ENCODE data around the gene ACADS. TPM values are rescaled to one million over a fixed set of nuclear protein-coding genes. Genes with fewer than 3 reads are reported as not detected.

Gene ACADS
- total RNA-seq (2022), result 12.5 and 13.1 TPM in 2 replicates
- percentile 57 among the genes with signal in this experiment for Bru-seq, nascent RNA
- percentile 59 among the genes with signal in this experiment for BruChase-seq, experiment 1, labeled RNA remaining after a 2-hour chase
- percentile 56 among the genes with signal in this experiment for BruChase-seq, experiment 2, labeled RNA remaining after a 6-hour chase
- long read RNA-seq, transcript ACADS-201 (10 exons, 1,950 nt), result major isoform, 35 of 42 reads
- long read RNA-seq, partial matches to known transcripts, result 1 of 42 reads
- long read RNA-seq, other reads (novel, unspliced or antisense), result 6 of 42 reads

- no TSS peak for BruUV-seq (replicated peaks)
- no peaks in the 10 kb centered on the region for H3K9me3 Mint-ChIP-seq (ENCODE audit: unreplicated experiment)
- peak within 1 kb of the TSS; percentile 72 for H3K4me3 Mint-ChIP-seq (ENCODE audit: unreplicated experiment)
- no peaks in the 10 kb centered on the region for H3K27me3 Mint-ChIP-seq (ENCODE audit: insufficient read depth, unreplicated experiment)
- peaks cover 36% of the 10 kb centered on the region for H3K36me3 Mint-ChIP-seq (ENCODE audit: insufficient read depth, unreplicated experiment)
- H3K4me1 ChIP-seq, result no peaks in the 10 kb centered on the region
- ChIA-PET POLR2A (interaction anchor here (0.5 kb wide), 1 partner anchor 21 kb away, joined by 3 read pairs; no protein-coding TSS in a partner anchor), CTCF (no interaction called here)
- H3K9me3 ChIP-seq, result no peaks in the 10 kb centered on the region
- H3K36me3 ChIP-seq (ENCODE audit: control insufficient read depth, insufficient read depth, low read length), result peaks cover 9% of the 10 kb centered on the region
- H3K27me3 ChIP-seq (replicated peaks; ENCODE audit: control insufficient read depth, insufficient read depth, low read length), result no peaks in the 10 kb centered on the region
- no peak for TF ChIP-seq CTCF (IDR thresholded peaks at IDR 0.05; ENCODE audit: insufficient read depth in 1 of 2, low read depth in 1 of 2, low read length in 1 of 2, severe bottlenecking in 1 of 2, unreplicated experiment in 1 of 2)
- intact Hi-C loops (cut with micrococcal nuclease; ENCODE audit: unreplicated experiment), result loop anchor here (5.0 kb wide), 1 partner anchor 144 kb away; the partner anchor contains the start of gene POP5
- peak within 1 kb of the TSS; percentile 63 for H3K4me3 ChIP-seq (ENCODE audit: low read depth, low read length)
- peaks cover 8% of the 10 kb centered on the region for H3K4me1 Mint-ChIP-seq (ENCODE audit: low read depth, unreplicated experiment)
- peak within 1 kb of the TSS; percentile 26 for H3K27ac Mint-ChIP-seq (ENCODE audit: unreplicated experiment)
- DNase-seq, result peak; percentile 86 to 93
These were observed at the start of gene ACADS for GRCh38 chr12:120725659-120726509. Gene ACADS, plus strand, starts transcription at chr12:120725826. Its CDS starts 60 bp downstream, at chr12:120725886.

GRCh38 chr12:120677765-120678473 lies 47.7 kb upstream of the ACADS start:
- Mint-ChIP-seq H3K9me3 (ENCODE audit: unreplicated experiment) (no peaks in the 10 kb centered on the region), H3K27me3 (ENCODE audit: insufficient read depth, unreplicated experiment) (no peaks in the 10 kb centered on the region), H3K4me3 (ENCODE audit: unreplicated experiment) (no peak overlapping the region), H3K4me1 (ENCODE audit: low read depth, unreplicated experiment) (no peaks in the 10 kb centered on the region), H3K36me3 (ENCODE audit: insufficient read depth, unreplicated experiment) (no peaks in the 10 kb centered on the region), H3K27ac (ENCODE audit: unreplicated experiment) (no peak overlapping the region)
- TF ChIP-seq CTCF (IDR thresholded peaks at IDR 0.05; ENCODE audit: insufficient read depth in 1 of 2, low read depth in 1 of 2, low read length in 1 of 2, severe bottlenecking in 1 of 2, unreplicated experiment in 1 of 2), result no peak
- CTCF ChIA-PET, result no interaction called here
- intact Hi-C loops (cut with micrococcal nuclease; ENCODE audit: unreplicated experiment), result no loop called here
- no peak overlapping the region for H3K4me3 ChIP-seq (ENCODE audit: low read depth, low read length)
- no peak for DNase-seq
- no peaks in the 10 kb centered on the region for H3K9me3 ChIP-seq
- H3K4me1 ChIP-seq, result peaks cover 12% of the 10 kb centered on the region; the same call in 1 of the 2 replicates
- no peaks in the 10 kb centered on the region for H3K36me3 ChIP-seq (ENCODE audit: control insufficient read depth, insufficient read depth, low read length)
- BruUV-seq (replicated peaks), result no TSS peak
- H3K27me3 ChIP-seq (replicated peaks; ENCODE audit: control insufficient read depth, insufficient read depth, low read length), result no peaks in the 10 kb centered on the region; the same call in 1 of the 2 replicates
- POLR2A ChIA-PET, result no interaction called here

GRCh38 chr12:120678572-120678971 lies 47.1 kb upstream of the ACADS start:
- CTCF ChIA-PET, result no interaction called here

More at GRCh38 chr12:120678572-120678971, 47.1 kb upstream of the ACADS start:
- Mint-ChIP-seq H3K27me3 (ENCODE audit: insufficient read depth, unreplicated experiment) (no peaks in the 10 kb centered on the region), H3K36me3 (ENCODE audit: insufficient read depth, unreplicated experiment) (no peaks in the 10 kb centered on the region), H3K4me1 (ENCODE audit: low read depth, unreplicated experiment) (no peaks in the 10 kb centered on the region), H3K4me3 (ENCODE audit: unreplicated experiment) (no peak overlapping the region), H3K9me3 (ENCODE audit: unreplicated experiment) (no peaks in the 10 kb centered on the region), H3K27ac (ENCODE audit: unreplicated experiment) (no peak overlapping the region)
- Histone ChIP-seq H3K4me3 (ENCODE audit: low read depth, low read length) (no peak overlapping the region), H3K9me3 (no peaks in the 10 kb centered on the region), H3K4me1 (peaks cover 12% of the 10 kb centered on the region; the same call in 1 of the 2 replicates), H3K36me3 (ENCODE audit: control insufficient read depth, insufficient read depth, low read length) (no peaks in the 10 kb centered on the region), H3K27me3 (replicated peaks; ENCODE audit: control insufficient read depth, insufficient read depth, low read length) (no peaks in the 10 kb centered on the region; the same call in 1 of the 2 replicates)
- POLR2A ChIA-PET, result no interaction called here
- TF ChIP-seq CTCF (IDR thresholded peaks at IDR 0.05; ENCODE audit: insufficient read depth in 1 of 2, low read depth in 1 of 2, low read length in 1 of 2, severe bottlenecking in 1 of 2, unreplicated experiment in 1 of 2), result no peak
- no TSS peak for BruUV-seq (replicated peaks)
- no peak for DNase-seq
- intact Hi-C loops (cut with micrococcal nuclease; ENCODE audit: unreplicated experiment), result no loop called here

All from Caco-2 (cell line).